Measurements from ENCODE around the gene SOS2.

GRCh38 chr14:50070840-50071548 is 160.4 kb downstream of the SOS2 start:
- TF ChIP-seq EZH2 (IDR thresholded peaks at IDR 0.05; ENCODE audit: low read length, unreplicated experiment): no peak
- no peak for TF ChIP-seq CTCF (conservative IDR thresholded peaks at IDR 0.05; ENCODE audit: low read depth, low read length)
- no peak for TF ChIP-seq EZH2phosphoT487 (IDR thresholded peaks at IDR 0.05; ENCODE audit: borderline replicate concordance, low read length)

Measured in PC-3 (cell line).